Stimulated activated CD8-positive, alpha-beta memory T cell treated with anti-CD3 and anti-CD28 coated beads, Interleukin-12 subunit alpha, Interleukin-12 subunit beta, amount 100 ng/mL, for 24 hours (primary cell): Measurements from ENCODE around the gene RAP2B.
"Not testable (repeated sequence)": the region's sequence is repeated elsewhere in the genome, so short reads cannot be mapped to it uniquely, and the experiment has no call there.

Source experiments
- DNase-seq: peaks from one replicate; pipeline ENCODE4 v3.0.0-alpha.2; 2020; ENCODE audit errors: extremely low read depth

Gene RAP2B

DNA sequence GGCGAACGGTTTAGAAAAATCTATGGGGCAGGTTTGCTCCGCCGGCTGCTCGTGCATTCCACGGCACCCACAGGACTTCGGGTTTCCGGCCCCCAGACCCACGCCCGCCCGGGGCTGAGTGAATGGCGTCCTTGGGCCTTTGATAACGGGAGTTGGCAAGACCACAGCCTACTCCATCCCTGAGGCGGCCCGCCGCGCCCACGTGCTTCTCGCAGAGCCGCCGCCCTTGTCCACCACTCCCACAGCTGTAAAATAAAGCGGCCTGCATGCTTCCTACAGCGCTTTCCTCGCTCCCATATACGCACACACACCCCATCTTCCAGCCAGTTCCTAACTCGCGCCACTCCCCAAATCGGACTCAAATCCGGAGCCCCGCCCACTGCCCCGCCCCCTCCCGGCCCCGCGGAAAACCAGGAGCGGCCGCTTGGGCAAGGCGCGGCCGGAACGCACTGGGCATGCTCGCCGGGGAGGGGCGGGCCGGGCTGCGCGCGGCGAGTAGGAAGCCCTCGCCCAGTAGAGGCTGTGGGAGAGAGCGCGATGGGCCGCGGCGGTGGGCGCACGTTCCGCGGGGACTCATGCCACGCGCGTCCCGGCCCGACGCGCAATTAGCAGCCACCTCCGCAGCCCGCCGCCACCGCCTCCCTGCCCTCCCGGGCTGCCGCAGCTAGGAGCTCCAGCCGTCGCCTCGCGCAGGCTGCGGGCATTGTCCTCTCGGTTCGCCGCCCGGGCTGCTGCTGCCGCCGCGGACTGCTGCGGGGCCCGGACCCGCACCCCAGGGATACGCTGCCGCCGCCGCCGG is at the start of gene RAP2B:
RAP2B (plus strand) TSS at position 513 of the 799 bp plus-strand sequence. CDS start 468 bp downstream, outside the sequence.
- peak; percentile 94 for DNase-seq

DNA sequence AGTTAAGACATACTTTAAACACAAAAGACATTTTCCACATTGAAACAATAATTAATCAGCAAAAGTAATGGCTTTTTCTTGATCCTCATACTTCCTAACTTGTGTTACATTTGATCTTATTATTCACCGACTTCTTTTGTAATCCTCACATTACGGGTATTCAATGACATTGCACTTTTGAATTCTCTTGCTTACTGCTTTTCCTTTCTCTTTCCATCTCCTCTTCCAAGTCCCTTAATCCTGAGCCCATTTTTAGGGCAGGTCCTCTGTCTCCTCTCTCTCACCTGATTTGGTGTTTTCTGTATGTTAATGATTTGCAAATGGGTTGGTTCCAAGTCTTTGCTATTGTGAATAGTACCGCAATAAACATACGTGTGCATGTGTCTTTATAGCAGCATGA is 48.5 kb upstream of the RAP2B start:
- no peak for DNase-seq

DNA sequence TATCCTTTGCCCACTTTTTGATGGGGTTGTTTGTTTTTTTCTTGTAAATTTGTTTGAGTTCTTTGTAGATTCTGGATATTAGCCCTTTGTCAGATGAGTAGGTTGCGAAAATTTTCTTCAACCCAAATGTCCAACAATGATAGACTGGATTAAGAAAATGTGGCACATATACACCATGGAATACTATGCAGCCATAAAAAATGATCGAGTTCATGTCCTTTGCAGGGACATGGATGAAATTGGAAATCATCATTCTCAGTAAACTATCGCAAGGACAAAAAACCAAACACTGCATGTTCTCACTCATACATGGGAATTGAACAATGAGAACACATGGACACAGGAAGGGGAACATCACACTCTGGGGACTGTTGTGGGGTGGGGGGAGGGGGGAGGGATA is 47.8 kb upstream of the RAP2B start:
- DNase-seq = not testable (repeated sequence)

- no peak for DNase-seq
Measured at GRCh38 chr3:153115326-153115725, 46.7 kb upstream of the RAP2B start.

- no peak for DNase-seq
Measured at GRCh38 chr3:153127788-153128187, 34.2 kb upstream of the RAP2B start.

GRCh38 chr3:153129426-153129825 is 32.6 kb upstream of the RAP2B start:
- DNase-seq = no peak

- no peak for DNase-seq
Measured at GRCh38 chr3:153129866-153130265, 32.2 kb upstream of the RAP2B start.

- no peak for DNase-seq
Measured at GRCh38 chr3:153130312-153130977, 31.6 kb upstream of the RAP2B start.

GRCh38 chr3:153137626-153138025 is 24.4 kb upstream of the RAP2B start:
- no peak for DNase-seq

- DNase-seq = peak; percentile 7
Measured at GRCh38 chr3:153138276-153139210, 23.5 kb upstream of the RAP2B start.

- DNase-seq = no peak
Measured at GRCh38 chr3:153142961-153143360, 19.1 kb upstream of the RAP2B start.

- no peak for DNase-seq
Measured at GRCh38 chr3:153144071-153144470, 18.0 kb upstream of the RAP2B start.

DNA sequence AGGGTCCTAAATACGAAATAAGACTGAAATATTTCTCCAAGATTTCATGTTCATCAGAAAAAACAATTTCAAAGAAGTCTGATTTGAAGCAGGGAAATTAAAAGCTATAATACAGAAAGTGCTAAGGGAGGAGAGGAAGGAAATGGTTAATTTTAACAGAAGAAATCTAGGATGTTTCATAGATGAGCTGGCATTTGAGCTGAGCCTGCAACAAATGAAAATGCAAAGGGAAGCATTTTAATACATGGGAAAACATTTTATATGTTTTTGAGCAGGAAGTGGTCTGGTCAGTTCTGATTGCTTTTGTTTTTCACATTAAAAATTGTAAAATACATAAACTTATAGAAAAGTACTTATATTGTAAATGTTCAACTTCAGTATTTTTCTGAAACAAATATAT is 17.2 kb upstream of the RAP2B start:
- no peak for DNase-seq

GRCh38 chr3:153145454-153145853 is 16.6 kb upstream of the RAP2B start:
- DNase-seq = no peak

GRCh38 chr3:153146191-153147053 is 15.6 kb upstream of the RAP2B start:
- no peak for DNase-seq

DNA sequence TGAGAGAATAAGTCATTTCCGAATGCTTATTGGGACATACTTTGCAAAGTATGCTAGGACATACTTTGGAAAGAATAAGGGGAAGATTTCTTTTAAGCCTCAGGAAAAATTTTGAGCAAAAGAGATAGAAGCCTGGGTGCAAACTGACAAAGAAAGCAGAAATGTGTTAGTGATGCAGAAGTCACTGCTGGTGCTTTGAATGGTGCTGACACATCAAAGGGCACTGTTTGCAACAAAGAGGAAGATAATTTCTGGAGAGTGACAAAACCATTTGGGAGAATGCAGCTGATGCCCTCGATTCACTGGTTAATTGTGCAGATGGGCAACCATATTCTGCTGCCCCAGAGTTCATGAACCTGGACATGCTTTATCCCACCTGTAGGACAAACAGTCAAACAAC is 11.0 kb upstream of the RAP2B start:
- DNase-seq = no peak

GRCh38 chr3:153155786-153156185 is 6.2 kb upstream of the RAP2B start:
- DNase-seq = not testable (repeated sequence)

- no peak for DNase-seq
Measured at GRCh38 chr3:153158189-153158588, 3.8 kb upstream of the RAP2B start.

DNA sequence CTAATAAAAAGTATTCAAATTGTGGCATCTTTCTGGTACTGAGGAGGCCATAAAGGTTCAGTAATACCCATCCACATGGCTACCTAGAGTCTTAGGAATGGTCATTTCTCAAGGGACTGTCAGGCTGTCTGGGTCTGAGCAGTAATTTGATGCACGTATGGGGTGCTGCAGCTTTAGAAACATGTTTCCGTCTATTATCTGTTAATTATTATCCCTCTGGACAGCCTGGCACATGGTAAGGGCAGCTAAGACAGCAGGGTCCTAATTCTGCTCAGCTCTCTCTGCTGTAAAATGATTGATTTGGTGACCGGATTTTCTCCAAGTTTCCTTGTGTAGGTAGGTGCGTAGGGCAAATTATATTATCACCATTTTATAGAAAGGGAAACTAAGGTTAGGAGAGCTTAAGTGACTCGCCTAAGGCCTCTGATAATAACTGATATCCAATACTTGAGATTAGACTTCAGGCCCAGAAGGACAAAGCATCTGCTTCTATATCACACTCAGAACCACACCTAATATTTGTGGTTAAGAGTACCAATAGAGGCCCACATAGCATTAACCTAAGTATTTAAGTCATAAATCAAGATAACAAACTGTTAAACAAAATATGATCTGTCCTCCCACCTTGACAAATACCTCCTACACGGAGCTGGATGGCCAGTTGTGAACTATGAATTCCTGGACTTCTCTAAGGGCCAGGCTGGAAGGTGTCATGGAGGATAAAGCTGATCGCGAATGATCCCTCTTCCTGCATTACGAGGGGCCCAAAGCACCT is 2.9 kb upstream of the RAP2B start:
- DNase-seq = no peak

GRCh38 chr3:153159771-153160397 is 2.1 kb upstream of the RAP2B start:
- no peak for DNase-seq
